ENCODE data around the gene TTLL5. TPM values are rescaled to one million over a fixed set of nuclear protein-coding genes. Genes with fewer than 3 reads are reported as not detected.

Gene TTLL5
- total and polyA plus RNA-seq, 9 of the 15 experiments (the other 6 are each of a cell fraction or from before 2014, with no cell fraction given) = 4.1 to 18.9 (median 12.6) TPM

- TF ChIP-seq KAT8 (IDR thresholded peaks at IDR 0.05; ENCODE audit: low read depth) (no peak), FOXP1 (CRISPR knock-in tag; IDR thresholded peaks at IDR 0.05) (no peak), ZBTB7A (IDR thresholded peaks at IDR 0.05; ENCODE audit: borderline replicate concordance, control insufficient read depth, low read depth, low read length) (no peak)
These were observed 266.6 kb downstream of the TTLL5 start (continued) for GRCh38 chr14:75927564-75928087.

- H2AFZ ChIP-seq (ENCODE audit: low read depth, low read length) = peak overlapping the region; percentile 40; the same call in 1 of the 2 replicates
- no TSS peak for BruUV-seq (replicated peaks)
- TF ChIP-seq FOXA3 (CRISPR knock-in tag; conservative IDR thresholded peaks at IDR 0.05 in 1 of 2, IDR thresholded peaks at IDR 0.05 in 1 of 2) = no peak
- no peak for TF ChIP-seq ZNF175 (CRISPR knock-in tag; IDR thresholded peaks at IDR 0.05; ENCODE audit: low read depth)
- TF ChIP-seq FIP1L1 (IDR thresholded peaks at IDR 0.05; ENCODE audit: low read depth, low read length, poor library complexity, severe bottlenecking) = no peak
- TF ChIP-seq FOXO4 (CRISPR knock-in tag; IDR thresholded peaks at IDR 0.05) = no peak
- TF ChIP-seq NR1H2 (CRISPR knock-in tag; IDR thresholded peaks at IDR 0.05) = no peak
- no peak for TF ChIP-seq ZNF551 (CRISPR knock-in tag; IDR thresholded peaks at IDR 0.05)
- TF ChIP-seq MCM7 (IDR thresholded peaks at IDR 0.05) = no peak
- no peak for TF ChIP-seq SUPT5H (IDR thresholded peaks at IDR 0.05)
- TF ChIP-seq ZC3H11A (IDR thresholded peaks at IDR 0.05; ENCODE audit: low read depth, low read length) = no peak
- no peak for TF ChIP-seq EZH2 (IDR thresholded peaks at IDR 0.05; ENCODE audit: borderline replicate concordance, low read depth, low read length)
- TF ChIP-seq CHCHD3 (CRISPR knock-in tag; IDR thresholded peaks at IDR 0.05) = no peak
These were observed 267.7 kb downstream of the TTLL5 start for GRCh38 chr14:75928690-75929181.

More at GRCh38 chr14:75928690-75929181, 267.7 kb downstream of the TTLL5 start:
- WGBS (ENCODE audit: insufficient coverage, low coverage, missing lambda C conversion rate) = 28% methylated on average over 4 of the region's 5 CpGs
- Histone ChIP-seq H3K9me1 (ENCODE audit: control insufficient read depth, insufficient read depth, low read length) (no peaks in the 10 kb centered on the region), H3K9me3 (replicated peaks; ENCODE audit: control insufficient read depth, insufficient read depth, low read depth, low read length) (no peaks in the 10 kb centered on the region), H3K79me2 (ENCODE audit: control insufficient read depth, insufficient read depth, low read length) (no peaks in the 10 kb centered on the region), H3K4me1 (replicated peaks in 1 of 2; ENCODE audit: control insufficient read depth in 2 of 2, insufficient read depth in 2 of 2, low read length in 2 of 2) (peaks cover 8 to 19% of the 10 kb centered on the region in 2 experiments; a peak in 4 of 5 replicates), H3K4me3 (no peak overlapping the region), H3K9ac (ENCODE audit: insufficient read depth in 1 of 2, low read depth in 2 of 2, low read length in 2 of 2) (no peak overlapping the region), H4K20me1 (replicated peaks; ENCODE audit: control insufficient read depth, insufficient read depth, low read length) (no peaks in the 10 kb centered on the region), H3K27ac (ENCODE audit: extremely low read depth, low read depth, low read length) (no peak overlapping the region), H3K36me3 (ENCODE audit: control insufficient read depth, insufficient read depth, low read length) (no peaks in the 10 kb centered on the region; the same call in 2 of the 3 replicates), H3K27me3 (ENCODE audit: control insufficient read depth in 2 of 2, insufficient read depth in 2 of 2, low read length in 2 of 2) (no peaks in the 10 kb centered on the region), H3K4me2 (ENCODE audit: insufficient read depth, low read length) (peak overlapping the region; percentile 39)
- in situ Hi-C loops (cut with MboI) (no loop called here), intact Hi-C loops (cut with micrococcal nuclease) (no loop called here)
- no peak for DNase-seq (ENCODE audit: extremely low read depth in 1 of 4, low spot score in 3 of 4)
- POLR2A ChIA-PET = interaction anchor here (1.0 to 1.2 kb wide), 2 partner anchors 10 to 27 kb away, joined by 3 read pairs; no protein-coding TSS in a partner anchor
- CTCF ChIA-PET (ENCODE audit: low intra/inter-chr PET ratio) = no interaction called here
- no peak for ATAC-seq
- no peak for FAIRE-seq
